HG03095 (cell line): ENCODE measurements around the gene IGFBP4.

Source experiments
- ATAC-seq: cut with Tn5 transposase; IDR thresholded peaks from one replicate; pipeline ENCODE4 v1.9.1; 2021; ENCODE audit warnings: moderate library complexity; ENCODE audit not compliant: unreplicated experiment

The IGFBP4 gene

GRCh38 chr17:40470932-40471828, 27.9 kb downstream of the IGFBP4 start:
- no peak for ATAC-seq

GRCh38 chr17:40471846-40472732, 28.8 kb downstream of the IGFBP4 start:
- no peak for ATAC-seq

- ATAC-seq: no peak
Observed at GRCh38 chr17:40472733-40473452, 29.6 kb downstream of the IGFBP4 start.

- no peak for ATAC-seq
Observed at GRCh38 chr17:40473573-40474365, 30.5 kb downstream of the IGFBP4 start.

GRCh38 chr17:40474419-40475002, 31.3 kb downstream of the IGFBP4 start:
- no peak for ATAC-seq

GRCh38 chr17:40475234-40475908, 32.1 kb downstream of the IGFBP4 start:
- ATAC-seq: no peak

GRCh38 chr17:40477796-40478195, 34.5 kb downstream of the IGFBP4 start:
- no peak for ATAC-seq

GRCh38 chr17:40478486-40478885, 35.2 kb downstream of the IGFBP4 start:
- no peak for ATAC-seq

- no peak for ATAC-seq
Observed at GRCh38 chr17:40479754-40480480, 36.7 kb downstream of the IGFBP4 start.

GRCh38 chr17:40480501-40481003, 37.3 kb downstream of the IGFBP4 start:
- no peak for ATAC-seq

GRCh38 chr17:40481106-40481505, 37.9 kb downstream of the IGFBP4 start:
- no peak for ATAC-seq

GRCh38 chr17:40482722-40483121, 39.5 kb downstream of the IGFBP4 start:
- ATAC-seq: no peak

- ATAC-seq: no peak
Observed at GRCh38 chr17:40483679-40484078, 40.4 kb downstream of the IGFBP4 start.

- no peak for ATAC-seq
Observed at GRCh38 chr17:40484285-40484972, 41.2 kb downstream of the IGFBP4 start.

- ATAC-seq: no peak
Observed at GRCh38 chr17:40484973-40485530, 41.8 kb downstream of the IGFBP4 start.

- no peak for ATAC-seq
Observed at GRCh38 chr17:40485851-40486521, 42.7 kb downstream of the IGFBP4 start.
